Motor neuron (in vitro differentiated cells): ENCODE results near the gene UQCRFS1. TPM values are rescaled to one million over a fixed set of nuclear protein-coding genes. Genes with fewer than 3 reads are reported as not detected.
"Not testable (repeated sequence)": the region's sequence is repeated elsewhere in the genome, so short reads cannot be mapped to it uniquely, and the experiment has no call there.

Experiments used
- ATAC-seq, 8 experiments: fragments of 200-7000 bp; cut with Tn5 transposase; replicated peaks in 6 of 8; 2 replicates each; pipeline ENCODE4 v1.8.0; 2021; ENCODE audit warnings: mild to moderate bottlenecking in 8 of 8, moderate library complexity in 8 of 8
- H3K27ac ChIP-seq, 2 donors: fragments of 250-450 bp; sonication (Bioruptor Pico); 2 replicates each; pipeline ENCODE4 v1.9.0; 2021; ENCODE audit warnings: antibody characterized with exemption in 2 of 2, mild to moderate bottlenecking in 2 of 2, moderate library complexity in 1 of 2
- H3K4me1 ChIP-seq, 2 donors: fragments of 250-450 bp; sonication (Bioruptor Pico); replicated peaks in 1 of 2; 2 replicates each; pipeline ENCODE4 v1.6.1; 2021; ENCODE audit warnings: antibody characterized with exemption in 2 of 2, mild to moderate bottlenecking in 2 of 2, moderate library complexity in 1 of 2
- H3K4me3 ChIP-seq, 5 donors: fragments of 250-450 bp; sonication (Bioruptor Pico); 2 replicates each; pipeline ENCODE4 v1.9.0; 2021; ENCODE audit warnings: antibody characterized with exemption in 5 of 5, mild to moderate bottlenecking in 5 of 5, moderate library complexity in 4 of 5
- WGBS, 10 experiments: fragments of 450-650 bp; shearing (Covaris generic); methylation state at CpG; one replicate each; pipeline ENCODE4 v1.0.0; 2022; 5-methylcytosine and 5-hydroxymethylcytosine counted together
- in situ Hi-C, 9 experiments: fragments of 400-800 bp; cut with MboI; loops; one replicate each; pipeline ENCODE4 v1.15.0; 2021; ENCODE audit warnings: low sequenced_read_pairs in 9 of 9, low pct_unique_long_range_greater_than_20kb in 2 of 9; ENCODE audit not compliant: unreplicated experiment in 9 of 9
- total RNA-seq, 8 experiments: library from RNA; unstranded; fragments of 300-600 nt; gene quantifications; 2 replicates each; pipeline versions ENCODE4 v1.2.3 to v1.2.4, GENCODE V29; 2022

UQCRFS1 gene
- total RNA-seq, 8 experiments from 2014 or later: 29.7 to 36.6 (median 33.8) TPM

- in situ Hi-C loops: no loop called here
- WGBS, 10 experiments: 0 to 100% (median 92%) methylated on average over 2 to 3 of the region's 3 CpGs; no CpG with 5 or more reads in 5 of the 10 experiments
- Histone ChIP-seq H3K27ac (no peak overlapping the region), H3K4me3 (no peak overlapping the region), H3K4me1 (peaks cover 11 to 18% of the 10 kb centered on the region in 2 donors)
- no peak for ATAC-seq
These were observed 34.1 kb upstream of the UQCRFS1 start for GRCh38 chr19:29247051-29247450.

- no peak overlapping the region for H3K27ac ChIP-seq
- in situ Hi-C loops: no loop called here
- H3K4me3 ChIP-seq: no peak overlapping the region
- H3K4me1 ChIP-seq: peaks cover 11 to 18% of the 10 kb centered on the region in 2 donors
- ATAC-seq: peak in 2 of 8 experiments; percentile 25 to 75
- 34 to 100% (median 76%) methylated on average over 1 to 6 of the region's 6 CpGs; no CpG with 5 or more reads in 3 of the 10 experiments for WGBS, 10 experiments
These were observed 32.3 kb upstream of the UQCRFS1 start for GRCh38 chr19:29245215-29245614.

GRCh38 chr19:29241324-29241723 lies 28.4 kb upstream of the UQCRFS1 start:
- ATAC-seq: no peak
- Histone ChIP-seq H3K27ac (no peak overlapping the region), H3K4me1 (peaks cover 10% of the 10 kb centered on the region in 2 donors), H3K4me3 (no peak overlapping the region)
- in situ Hi-C loops: no loop called here

DNA sequence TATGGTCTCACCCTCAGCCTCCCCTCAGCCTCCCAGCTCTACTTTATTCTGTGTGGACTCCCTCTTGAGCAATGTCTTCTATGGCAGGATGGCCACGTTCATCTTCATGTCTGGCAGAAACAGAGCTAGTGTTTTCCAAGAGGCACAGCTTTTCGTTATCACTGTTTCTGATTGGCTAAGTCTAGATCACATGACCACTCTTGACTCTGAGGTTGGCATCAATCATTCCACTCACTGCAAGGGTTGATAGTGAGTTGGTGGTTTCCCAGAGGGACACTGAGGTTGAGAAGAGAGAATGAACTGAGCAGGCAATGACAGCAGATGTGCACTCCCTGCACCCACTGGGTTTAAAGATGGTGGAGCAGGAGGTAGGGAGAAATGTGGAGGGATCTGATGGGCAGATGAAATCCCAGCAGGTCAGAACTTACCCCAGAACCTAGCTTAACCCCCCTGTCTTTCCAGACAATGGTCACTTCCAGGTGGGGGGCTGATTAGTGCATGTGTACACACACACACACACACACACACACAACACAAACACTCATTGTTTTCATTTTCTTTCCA lies 26.3 kb upstream of the UQCRFS1 start:
- H3K27ac ChIP-seq: peak overlapping the region in 1 of 2 donors; percentile 79
- WGBS, 10 experiments: 0 to 65% (median 27%) methylated on average over 1 to 2 of the region's 2 CpGs; no CpG with 5 or more reads in 5 of the 10 experiments
- peak in 5 of 8 experiments; percentile 67 to 82 (median 74) for ATAC-seq
- no peak overlapping the region for H3K4me3 ChIP-seq
- in situ Hi-C loops: no loop called here
- peaks cover 9 to 10% of the 10 kb centered on the region in 2 donors for H3K4me1 ChIP-seq

GRCh38 chr19:29233591-29233990 lies 20.6 kb upstream of the UQCRFS1 start:
- in situ Hi-C loops: no loop called here
- no peak overlapping the region for H3K4me3 ChIP-seq
- H3K4me1 ChIP-seq: peaks cover 0 to 1% of the 10 kb centered on the region in 2 donors
- 0 to 48% (median 42%) methylated on average over 1 to 3 of the region's 5 CpGs; no CpG with 5 or more reads in 6 of the 10 experiments for WGBS, 10 experiments
- no peak overlapping the region for H3K27ac ChIP-seq
- ATAC-seq: no peak

DNA sequence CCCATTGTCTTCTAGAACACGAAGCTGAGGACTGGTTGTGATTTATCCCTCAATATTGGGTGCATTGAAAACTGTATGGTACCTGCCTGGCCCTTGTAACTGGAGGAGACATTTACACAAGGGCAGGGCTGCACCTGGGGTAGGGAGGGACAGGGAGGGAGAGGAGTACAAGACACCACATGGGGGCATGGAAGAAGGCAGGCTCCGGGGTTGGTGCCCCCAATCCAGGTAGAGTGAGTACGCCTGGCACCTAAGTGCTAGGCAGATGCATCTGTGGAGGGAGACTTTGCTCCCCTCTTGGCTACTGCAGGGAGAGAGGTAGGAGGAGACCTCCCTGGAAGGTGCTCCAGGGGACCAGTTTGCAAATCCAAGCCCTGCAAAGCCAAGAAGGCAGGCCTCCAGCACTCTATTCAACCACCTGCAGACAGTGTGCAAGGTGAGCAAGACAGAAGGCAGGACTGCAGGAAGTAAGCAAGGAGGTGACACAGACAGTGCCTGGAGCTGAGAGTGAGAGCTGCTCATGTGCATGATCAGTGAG lies 19.4 kb upstream of the UQCRFS1 start:
- Histone ChIP-seq H3K27ac (no peak overlapping the region), H3K4me3 (no peak overlapping the region), H3K4me1 (no peaks in the 10 kb centered on the region)
- in situ Hi-C loops: no loop called here
- ATAC-seq: no peak
- WGBS, 10 experiments: 0 to 100% (median 42%) methylated on average over 1 of the region's 3 CpGs; no CpG with 5 or more reads in 6 of the 10 experiments

- ATAC-seq, in situ Hi-C loops, H3K4me1 ChIP-seq, H3K4me3 ChIP-seq, H3K27ac ChIP-seq: not testable (repeated sequence)
- no CpG with 5 or more reads among the region's 6 CpGs for WGBS, 10 experiments
These were observed 18.4 kb upstream of the UQCRFS1 start for GRCh38 chr19:29231306-29231705.

- whole genome bisulfite sequencing, 10 experiments: 0 to 91% (median 30%) methylated on average over 1 to 6 of the region's 7 CpGs; no CpG with 5 or more reads in 3 of the 10 experiments
These were observed 4.7 kb upstream of the UQCRFS1 start for GRCh38 chr19:29217616-29218015.

DNA sequence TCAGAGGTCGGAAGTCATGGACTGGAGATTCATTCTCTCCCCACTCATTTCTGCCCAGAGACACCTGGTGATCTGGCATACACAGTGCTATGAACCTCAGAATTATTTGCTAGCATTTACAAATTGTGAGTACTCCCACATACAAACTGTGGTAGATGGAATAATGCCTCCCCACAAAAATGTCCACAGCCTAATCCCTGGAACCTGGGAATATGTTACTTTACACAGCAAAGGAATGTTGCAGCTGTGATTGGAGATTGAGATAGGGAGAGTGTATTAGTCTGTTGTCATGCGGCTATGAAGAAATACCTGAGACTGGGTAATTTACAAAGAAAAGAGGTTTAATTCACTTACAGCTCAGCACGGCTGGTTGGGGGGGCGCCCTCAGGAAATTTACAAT lies 3.1 kb upstream of the UQCRFS1 start:
- ATAC-seq: no peak
- Histone ChIP-seq H3K4me1 (peaks cover 0 to 18% of the 10 kb centered on the region in 2 donors), H3K27ac (no peak overlapping the region), H3K4me3 (no peak overlapping the region)
- 30 to 100% (median 52%) methylated on average over 1 to 4 of the region's 4 CpGs; no CpG with 5 or more reads in 2 of the 10 experiments for WGBS, 10 experiments
- in situ Hi-C loops: no loop called here

More at GRCh38 chr19:29217616-29218015, 4.7 kb upstream of the UQCRFS1 start:
- Histone ChIP-seq H3K4me3 (no peak overlapping the region), H3K27ac (peak overlapping the region in 1 of 2 donors; percentile 31), H3K4me1 (peaks cover 0 to 14% of the 10 kb centered on the region in 2 donors)
- in situ Hi-C loops: no loop called here
- no peak for ATAC-seq

DNA sequence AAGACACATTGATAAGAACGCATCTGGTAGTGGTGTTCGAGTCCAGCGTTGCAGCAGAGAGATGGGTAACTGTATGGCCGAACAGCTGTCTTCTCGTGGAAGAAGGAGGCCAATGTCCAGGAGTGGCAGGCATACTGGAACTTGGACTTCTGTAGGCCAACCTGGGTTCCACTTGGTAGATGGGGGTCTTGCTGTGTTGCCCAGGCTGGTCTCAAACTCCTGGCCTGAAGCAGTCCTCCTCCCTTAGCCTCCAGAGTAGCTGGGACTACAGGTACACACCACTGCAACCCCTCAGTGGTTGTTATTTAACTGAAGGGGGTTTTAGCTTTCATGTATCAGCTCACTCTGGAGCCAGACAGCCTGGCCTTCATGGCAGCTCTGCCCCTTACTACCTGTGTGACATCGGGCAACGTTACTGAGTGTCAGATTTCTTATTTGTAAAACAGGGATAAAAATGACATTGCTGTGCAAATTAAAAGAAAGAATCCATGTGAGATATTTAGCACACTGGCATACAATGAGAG lies 2.4 kb upstream of the UQCRFS1 start:
- WGBS, 10 experiments: 66 to 100% (median 85%) methylated on average over 1 to 7 of the region's 7 CpGs
- ATAC-seq: no peak
- H3K4me1 ChIP-seq: peaks cover 0 to 18% of the 10 kb centered on the region in 2 donors
- no peak overlapping the region for H3K27ac ChIP-seq
- no peak overlapping the region for H3K4me3 ChIP-seq
- in situ Hi-C loops: no loop called here

- no peak for ATAC-seq
- Histone ChIP-seq H3K4me1 (peaks cover 0 to 20% of the 10 kb centered on the region in 2 donors), H3K27ac (no peak overlapping the region), H3K4me3 (no peak overlapping the region)
- in situ Hi-C loops: no loop called here
- WGBS, 10 experiments: 0 to 80% (median 40%) methylated on average over 1 to 2 of the region's 2 CpGs; no CpG with 5 or more reads in 3 of the 10 experiments
These were observed 1.5 kb upstream of the UQCRFS1 start for GRCh38 chr19:29214411-29214810.

DNA sequence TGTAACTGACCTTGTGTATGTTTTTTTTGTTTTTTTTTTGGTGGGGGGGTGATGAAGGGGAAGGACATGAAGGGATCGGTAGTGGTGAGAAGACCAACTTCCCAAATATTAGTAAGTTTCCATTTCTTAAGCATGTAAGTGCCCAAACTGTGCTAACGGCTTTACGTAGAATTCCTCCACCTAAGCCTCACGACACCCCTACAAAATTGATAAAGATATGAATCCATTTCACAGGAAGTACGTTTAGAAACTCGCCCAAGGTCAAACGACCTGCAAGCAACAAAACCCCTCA lies 649 bp downstream of the UQCRFS1 start:
- in situ Hi-C loops: no loop called here
- H3K27ac ChIP-seq: peak overlapping the region; percentile 92 to 99
- peaks cover 0 to 12% of the 10 kb centered on the region in 2 donors for H3K4me1 ChIP-seq
- ATAC-seq: no peak
- peak overlapping the region; percentile 73 to 95 (median 89) for H3K4me3 ChIP-seq
- WGBS, 10 experiments: 0% methylated on average over 1 to 5 of the region's 7 CpGs; no CpG with 5 or more reads in 4 of the 10 experiments

- peaks cover 0 to 10% of the 10 kb centered on the region in 2 donors for H3K4me1 ChIP-seq
- peak overlapping the region; percentile 92 to 99 for H3K27ac ChIP-seq
- in situ Hi-C loops: no loop called here
- 0 to 80% (median 38%) methylated on average over 1 to 17 of the region's 18 CpGs for WGBS, 10 experiments
- peak in 6 of 8 experiments; percentile 1 to 39 (median 10) for ATAC-seq
- H3K4me3 ChIP-seq: peak overlapping the region; percentile 73 to 95 (median 89)
These were observed 1.2 kb downstream of the UQCRFS1 start for GRCh38 chr19:29211562-29212355.
